HepG2 (cell line): Measurements from ENCODE around the gene TLE2. TPM values are rescaled to one million over a fixed set of nuclear protein-coding genes. Genes with fewer than 3 reads are reported as not detected.

Source experiments
- GATAD1 ChIP-seq: IDR thresholded peaks from 2 replicates; pipeline ENCODE4 v1.6.1; 2016; ENCODE audit warnings: missing genetic modification reagents, missing compliant biosample characterization
- MEF2D ChIP-seq: sonication (generic); formaldehyde crosslinking; IDR thresholded peaks from 2 replicates; pipeline ENCODE4 v1.5.1; 2020; ENCODE audit warnings: mild to moderate bottlenecking, missing genetic modification reagents
- MLX ChIP-seq: IDR thresholded peaks from 2 replicates; pipeline ENCODE4 v1.6.1; 2016
- PAX8 ChIP-seq: sonication (generic); formaldehyde crosslinking; IDR thresholded peaks from 2 replicates; pipeline ENCODE4 v1.8.0; 2022; ENCODE audit warnings: mild to moderate bottlenecking, missing genetic modification reagents, borderline replicate concordance
- SETDB1 ChIP-seq: sonication (generic); formaldehyde crosslinking; IDR thresholded peaks from 2 replicates; pipeline ENCODE4 v1.5.1; 2020; ENCODE audit warnings: missing genetic modification reagents, mild to moderate bottlenecking, borderline replicate concordance
- YEATS4 ChIP-seq: sonication (generic); formaldehyde crosslinking; IDR thresholded peaks from 2 replicates; pipeline ENCODE4 v1.4.0; 2020; ENCODE audit warnings: missing genetic modification reagents, borderline replicate concordance
- ZKSCAN1 ChIP-seq: fragments of 150-350 bp; IDR thresholded peaks from 2 replicates; pipeline ENCODE4 v1.6.1; 2014; ENCODE audit warnings: low read length
- ZNF17 ChIP-seq: sonication (generic); formaldehyde crosslinking; IDR thresholded peaks from 2 replicates; pipeline ENCODE4 v1.5.0; 2020; ENCODE audit warnings: mild to moderate bottlenecking, missing genetic modification reagents
- ZNF264 ChIP-seq: sonication (generic); formaldehyde crosslinking; IDR thresholded peaks from 2 replicates; pipeline ENCODE4 v1.4.0; 2020; ENCODE audit warnings: missing genetic modification reagents
- ZNF329 ChIP-seq: sonication (generic); formaldehyde crosslinking; IDR thresholded peaks from 2 replicates; pipeline ENCODE4 v1.9.0; 2021; ENCODE audit warnings: low read depth, mild to moderate bottlenecking, missing genetic modification reagents
- ZNF335 ChIP-seq: sonication (generic); formaldehyde crosslinking; IDR thresholded peaks from 2 replicates; pipeline ENCODE4 v1.4.0; 2020; ENCODE audit warnings: missing genetic modification reagents
- ZNF44 ChIP-seq: sonication (generic); formaldehyde crosslinking; IDR thresholded peaks from 2 replicates; pipeline ENCODE4 v1.5.1; 2020; ENCODE audit warnings: mild to moderate bottlenecking, missing genetic modification reagents
- ZNF841 ChIP-seq: sonication (generic); formaldehyde crosslinking; IDR thresholded peaks from 2 replicates; pipeline ENCODE4 v1.8.1; 2023; ENCODE audit warnings: missing genetic modification reagents, borderline replicate concordance
- ZSCAN22 ChIP-seq: sonication (generic); formaldehyde crosslinking; IDR thresholded peaks from 2 replicates; pipeline ENCODE4 v1.4.0; 2020; ENCODE audit warnings: mild to moderate bottlenecking, missing genetic modification reagents
- polyA plus RNA-seq, 8 experiments: library from polyadenylated mRNA; depleted of rRNA in 3 of 8; stranded (reverse) in 7 of 8; unstranded in 1 of 8; fragments of >200 nt; fragmentation: Illumina TruSeq in 4 of 8; extraction: Trizol in 4 of 8; gene quantifications; 2 replicates each; pipeline versions ENCODE4 v1.2.1 to v1.2.3, GENCODE V29; 2011 to 2016; ENCODE audit warnings: low read depth in 4 of 8, missing spikeins in 1 of 8, mixed read lengths in 1 of 8; ENCODE audit not compliant: insufficient read depth in 1 of 8
- total RNA-seq, 5 experiments: library from RNA; depleted of rRNA; stranded (reverse); fragments of >200 nt; fragmentation: Illumina TruSeq; extraction: Trizol; gene quantifications; 2 replicates each; pipeline ENCODE4 v1.2.3, GENCODE V29; 2016; ENCODE audit warnings: low read depth in 1 of 5
- TF ChIP-seq, protein P1 (sequence below): sonication (generic); formaldehyde crosslinking; IDR thresholded peaks from 2 replicates; pipeline ENCODE4 v1.5.0; 2020; ENCODE audit warnings: mild to moderate bottlenecking, missing genetic modification reagents, borderline replicate concordance
- TF ChIP-seq, protein P2 (sequence below): sonication (generic); formaldehyde crosslinking; IDR thresholded peaks from 2 replicates; pipeline ENCODE4 v1.4.0; 2020; ENCODE audit warnings: mild to moderate bottlenecking, missing genetic modification reagents
- TF ChIP-seq, protein P3 (sequence below): sonication (generic); formaldehyde crosslinking; IDR thresholded peaks from 2 replicates; pipeline ENCODE4 v1.4.0; 2020; ENCODE audit warnings: missing genetic modification reagents
- TF ChIP-seq, protein P4 (sequence below): sonication (generic); IDR thresholded peaks from 2 replicates; pipeline ENCODE4 v1.6.1; 2016; ENCODE audit warnings: low read depth, borderline replicate concordance

TLE2 gene
- total and polyA plus RNA-seq, 2 of the 13 experiments (the other 11 are each of a cell fraction or from before 2014, with no cell fraction given) = 0.07 to 0.81 TPM

GRCh38 chr19:3036119-3036976 lies 7.3 kb upstream of the TLE2 start (continued):
- no peak for TF ChIP-seq SETDB1
- no peak for TF ChIP-seq PAX8 (CRISPR knock-in tag)
- TF ChIP-seq ZNF44 (CRISPR knock-in tag) = no peak
- TF ChIP-seq, protein P1, sequence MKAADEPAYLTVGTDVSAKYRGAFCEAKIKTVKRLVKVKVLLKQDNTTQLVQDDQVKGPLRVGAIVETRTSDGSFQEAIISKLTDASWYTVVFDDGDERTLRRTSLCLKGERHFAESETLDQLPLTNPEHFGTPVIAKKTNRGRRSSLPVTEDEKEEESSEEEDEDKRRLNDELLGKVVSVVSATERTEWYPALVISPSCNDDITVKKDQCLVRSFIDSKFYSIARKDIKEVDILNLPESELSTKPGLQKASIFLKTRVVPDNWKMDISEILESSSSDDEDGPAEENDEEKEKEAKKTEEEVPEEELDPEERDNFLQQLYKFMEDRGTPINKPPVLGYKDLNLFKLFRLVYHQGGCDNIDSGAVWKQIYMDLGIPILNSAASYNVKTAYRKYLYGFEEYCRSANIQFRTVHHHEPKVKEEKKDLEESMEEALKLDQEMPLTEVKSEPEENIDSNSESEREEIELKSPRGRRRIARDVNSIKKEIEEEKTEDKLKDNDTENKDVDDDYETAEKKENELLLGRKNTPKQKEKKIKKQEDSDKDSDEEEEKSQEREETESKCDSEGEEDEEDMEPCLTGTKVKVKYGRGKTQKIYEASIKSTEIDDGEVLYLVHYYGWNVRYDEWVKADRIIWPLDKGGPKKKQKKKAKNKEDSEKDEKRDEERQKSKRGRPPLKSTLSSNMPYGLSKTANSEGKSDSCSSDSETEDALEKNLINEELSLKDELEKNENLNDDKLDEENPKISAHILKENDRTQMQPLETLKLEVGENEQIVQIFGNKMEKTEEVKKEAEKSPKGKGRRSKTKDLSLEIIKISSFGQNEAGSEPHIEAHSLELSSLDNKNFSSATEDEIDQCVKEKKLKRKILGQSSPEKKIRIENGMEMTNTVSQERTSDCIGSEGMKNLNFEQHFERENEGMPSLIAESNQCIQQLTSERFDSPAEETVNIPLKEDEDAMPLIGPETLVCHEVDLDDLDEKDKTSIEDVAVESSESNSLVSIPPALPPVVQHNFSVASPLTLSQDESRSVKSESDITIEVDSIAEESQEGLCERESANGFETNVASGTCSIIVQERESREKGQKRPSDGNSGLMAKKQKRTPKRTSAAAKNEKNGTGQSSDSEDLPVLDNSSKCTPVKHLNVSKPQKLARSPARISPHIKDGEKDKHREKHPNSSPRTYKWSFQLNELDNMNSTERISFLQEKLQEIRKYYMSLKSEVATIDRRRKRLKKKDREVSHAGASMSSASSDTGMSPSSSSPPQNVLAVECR (CRISPR knock-in tag) = peak; percentile 41; the same call in 1 of the 2 replicates
- no peak for TF ChIP-seq ZNF335
- TF ChIP-seq ZKSCAN1 = no peak
- peak; percentile 36; the same call in 1 of the 2 replicates for TF ChIP-seq ZNF264 (CRISPR knock-in tag)
- no peak for TF ChIP-seq ZNF841 (CRISPR knock-in tag)
- peak; percentile 74; the same call in 1 of the 2 replicates for TF ChIP-seq YEATS4
- TF ChIP-seq, protein P2, sequence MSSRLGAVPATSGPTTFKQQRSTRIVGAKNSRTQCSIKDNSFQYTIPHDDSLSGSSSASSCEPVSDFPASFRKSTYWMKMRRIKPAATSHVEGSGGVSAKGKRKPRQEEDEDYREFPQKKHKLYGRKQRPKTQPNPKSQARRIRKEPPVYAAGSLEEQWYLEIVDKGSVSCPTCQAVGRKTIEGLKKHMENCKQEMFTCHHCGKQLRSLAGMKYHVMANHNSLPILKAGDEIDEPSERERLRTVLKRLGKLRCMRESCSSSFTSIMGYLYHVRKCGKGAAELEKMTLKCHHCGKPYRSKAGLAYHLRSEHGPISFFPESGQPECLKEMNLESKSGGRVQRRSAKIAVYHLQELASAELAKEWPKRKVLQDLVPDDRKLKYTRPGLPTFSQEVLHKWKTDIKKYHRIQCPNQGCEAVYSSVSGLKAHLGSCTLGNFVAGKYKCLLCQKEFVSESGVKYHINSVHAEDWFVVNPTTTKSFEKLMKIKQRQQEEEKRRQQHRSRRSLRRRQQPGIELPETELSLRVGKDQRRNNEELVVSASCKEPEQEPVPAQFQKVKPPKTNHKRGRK (CRISPR knock-in tag) = no peak
- TF ChIP-seq ZNF329 (CRISPR knock-in tag) = no peak
- TF ChIP-seq ZNF17 (CRISPR knock-in tag) = no peak
- TF ChIP-seq, protein P3, sequence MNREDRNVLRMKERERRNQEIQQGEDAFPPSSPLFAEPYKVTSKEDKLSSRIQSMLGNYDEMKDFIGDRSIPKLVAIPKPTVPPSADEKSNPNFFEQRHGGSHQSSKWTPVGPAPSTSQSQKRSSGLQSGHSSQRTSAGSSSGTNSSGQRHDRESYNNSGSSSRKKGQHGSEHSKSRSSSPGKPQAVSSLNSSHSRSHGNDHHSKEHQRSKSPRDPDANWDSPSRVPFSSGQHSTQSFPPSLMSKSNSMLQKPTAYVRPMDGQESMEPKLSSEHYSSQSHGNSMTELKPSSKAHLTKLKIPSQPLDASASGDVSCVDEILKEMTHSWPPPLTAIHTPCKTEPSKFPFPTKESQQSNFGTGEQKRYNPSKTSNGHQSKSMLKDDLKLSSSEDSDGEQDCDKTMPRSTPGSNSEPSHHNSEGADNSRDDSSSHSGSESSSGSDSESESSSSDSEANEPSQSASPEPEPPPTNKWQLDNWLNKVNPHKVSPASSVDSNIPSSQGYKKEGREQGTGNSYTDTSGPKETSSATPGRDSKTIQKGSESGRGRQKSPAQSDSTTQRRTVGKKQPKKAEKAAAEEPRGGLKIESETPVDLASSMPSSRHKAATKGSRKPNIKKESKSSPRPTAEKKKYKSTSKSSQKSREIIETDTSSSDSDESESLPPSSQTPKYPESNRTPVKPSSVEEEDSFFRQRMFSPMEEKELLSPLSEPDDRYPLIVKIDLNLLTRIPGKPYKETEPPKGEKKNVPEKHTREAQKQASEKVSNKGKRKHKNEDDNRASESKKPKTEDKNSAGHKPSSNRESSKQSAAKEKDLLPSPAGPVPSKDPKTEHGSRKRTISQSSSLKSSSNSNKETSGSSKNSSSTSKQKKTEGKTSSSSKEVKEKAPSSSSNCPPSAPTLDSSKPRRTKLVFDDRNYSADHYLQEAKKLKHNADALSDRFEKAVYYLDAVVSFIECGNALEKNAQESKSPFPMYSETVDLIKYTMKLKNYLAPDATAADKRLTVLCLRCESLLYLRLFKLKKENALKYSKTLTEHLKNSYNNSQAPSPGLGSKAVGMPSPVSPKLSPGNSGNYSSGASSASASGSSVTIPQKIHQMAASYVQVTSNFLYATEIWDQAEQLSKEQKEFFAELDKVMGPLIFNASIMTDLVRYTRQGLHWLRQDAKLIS (CRISPR knock-in tag) = no peak
- peak; percentile 49; the same call in 1 of the 2 replicates for TF ChIP-seq GATAD1
- no peak for TF ChIP-seq MLX (CRISPR knock-in tag)
- TF ChIP-seq ZSCAN22 (CRISPR knock-in tag) = no peak
- TF ChIP-seq, protein P4, sequence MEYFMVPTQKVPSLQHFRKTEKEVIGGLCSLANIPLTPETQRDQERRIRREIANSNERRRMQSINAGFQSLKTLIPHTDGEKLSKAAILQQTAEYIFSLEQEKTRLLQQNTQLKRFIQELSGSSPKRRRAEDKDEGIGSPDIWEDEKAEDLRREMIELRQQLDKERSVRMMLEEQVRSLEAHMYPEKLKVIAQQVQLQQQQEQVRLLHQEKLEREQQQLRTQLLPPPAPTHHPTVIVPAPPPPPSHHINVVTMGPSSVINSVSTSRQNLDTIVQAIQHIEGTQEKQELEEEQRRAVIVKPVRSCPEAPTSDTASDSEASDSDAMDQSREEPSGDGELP = peak; percentile 20; the same call in 1 of the 2 replicates
- no peak for TF ChIP-seq MEF2D (CRISPR knock-in tag)
